CD14-positive monocyte (primary cell): ENCODE results near the gene IL1A. TPM values are rescaled to one million over a fixed set of nuclear protein-coding genes. Genes with fewer than 3 reads are reported as not detected.

ENCODE experiments used
- DNase-seq, 3 donors: peaks; one replicate each; pipeline ENCODE4 v3.0.0-alpha.2; 2011 to 2022
- H2AFZ ChIP-seq: 2 replicates; pipeline ENCODE4 v1.6.0; 2012; ENCODE audit warnings: mild to moderate bottlenecking, low read depth, low read length, inconsistent platforms; ENCODE audit not compliant: insufficient read depth, poor library complexity, severe bottlenecking
- H3K27ac ChIP-seq, 2 donors: 1 replicate in 1 of 2; 2 replicates in 1 of 2; pipeline ENCODE4 v1.5.1; 2012 to 2013; ENCODE audit warnings: low read length in 2 of 2, control low read depth in 1 of 2, inconsistent platforms in 1 of 2, low read depth in 1 of 2, mild to moderate bottlenecking in 1 of 2
- H3K27me3 ChIP-seq, 2 donors: one replicate each; pipeline versions ENCODE4 v1.6.0 to v1.6.1; 2011 to 2013; ENCODE audit warnings: low read length in 2 of 2; ENCODE audit not compliant: control insufficient read depth in 2 of 2, insufficient read depth in 2 of 2
- H3K36me3 ChIP-seq, 2 donors: replicated peaks in 1 of 2; 1 replicate in 1 of 2; 2 replicates in 1 of 2; pipeline versions ENCODE4 v1.5.1 to v1.6.1; 2012 to 2013; ENCODE audit warnings: low read length in 2 of 2, control low read depth in 1 of 2, inconsistent platforms in 1 of 2, mild to moderate bottlenecking in 1 of 2; ENCODE audit not compliant: insufficient read depth in 2 of 2, control insufficient read depth in 1 of 2
- H3K4me1 ChIP-seq, 2 donors: 1 replicate in 1 of 2; 2 replicates in 1 of 2; pipeline versions ENCODE4 v1.5.1 to v1.6.1; 2012 to 2013; ENCODE audit warnings: low read length in 2 of 2, control low read depth in 1 of 2, inconsistent platforms in 1 of 2, mild to moderate bottlenecking in 1 of 2, moderate library complexity in 1 of 2; ENCODE audit not compliant: insufficient read depth in 2 of 2, control insufficient read depth in 1 of 2
- H3K4me2 ChIP-seq: replicated peaks from 2 replicates; pipeline ENCODE3; 2012; ENCODE audit warnings: low read length, moderate library complexity, mild to moderate bottlenecking; ENCODE audit not compliant: poor library complexity, severe bottlenecking; ENCODE audit errors: extremely low read depth
- H3K4me3 ChIP-seq, 3 experiments: fragments of 200-600 bp in 1 of 3; sonication (generic) in 1 of 3; replicated peaks in 1 of 3; 1 replicate in 2 of 3; 2 replicates in 1 of 3; pipeline ENCODE4 v1.5.1; 2011 to 2013; ENCODE audit warnings: low read length in 3 of 3, mild to moderate bottlenecking in 3 of 3, control low read depth in 2 of 3, low read depth in 2 of 3, inconsistent platforms in 1 of 3, moderate library complexity in 1 of 3
- H3K79me2 ChIP-seq: 2 replicates; pipeline ENCODE4 v1.6.0; 2012; ENCODE audit warnings: mild to moderate bottlenecking, control low read depth, inconsistent platforms, low read length, moderate library complexity; ENCODE audit not compliant: insufficient read depth
- H3K9ac ChIP-seq: 2 replicates; pipeline ENCODE4 v1.6.0; 2017; ENCODE audit warnings: low read length, mild to moderate bottlenecking; ENCODE audit not compliant: insufficient read depth, poor library complexity, severe bottlenecking
- H3K9me3 ChIP-seq, 2 donors: replicated peaks in 1 of 2; 1 replicate in 1 of 2; 2 replicates in 1 of 2; pipeline versions ENCODE4 v1.5.1 to v1.6.1; 2012 to 2013; ENCODE audit warnings: low read length in 2 of 2, control low read depth in 1 of 2; ENCODE audit not compliant: control insufficient read depth in 1 of 2, insufficient read depth in 1 of 2
- H4K20me1 ChIP-seq: 2 replicates; pipeline ENCODE4 v1.6.0; 2012; ENCODE audit warnings: mild to moderate bottlenecking, low read length, control low read depth, moderate library complexity; ENCODE audit not compliant: insufficient read depth
- H3K27ac Mint-ChIP-seq, 7 donors: one replicate each; pipeline ENCODE4 v1.8.0; 2020; ENCODE audit warnings: mild to moderate bottlenecking in 7 of 7, mixed read lengths in 7 of 7, moderate library complexity in 6 of 7, inconsistent platforms in 2 of 7
- H3K27me3 Mint-ChIP-seq, 3 donors: one replicate each; pipeline ENCODE4 v1.8.0; 2021 to 2022; ENCODE audit warnings: low read depth in 3 of 3, mild to moderate bottlenecking in 3 of 3, mixed read lengths in 3 of 3, moderate library complexity in 3 of 3, inconsistent platforms in 1 of 3
- H3K36me3 Mint-ChIP-seq, 2 donors: one replicate each; pipeline ENCODE4 v1.8.0; 2020; ENCODE audit warnings: mixed read lengths in 2 of 2, inconsistent platforms in 1 of 2, mild to moderate bottlenecking in 1 of 2
- H3K4me1 Mint-ChIP-seq: one replicate; pipeline ENCODE4 v1.8.0; 2020; ENCODE audit warnings: mild to moderate bottlenecking, mixed read lengths
- H3K4me3 Mint-ChIP-seq, 2 donors: one replicate each; pipeline ENCODE4 v1.8.0; 2020; ENCODE audit warnings: mild to moderate bottlenecking in 2 of 2, mixed read lengths in 2 of 2, moderate library complexity in 1 of 2
- H3K9me3 Mint-ChIP-seq, 7 donors: one replicate each; pipeline ENCODE4 v1.8.0; 2020 to 2022; ENCODE audit warnings: mixed read lengths in 7 of 7, mild to moderate bottlenecking in 6 of 7, moderate library complexity in 6 of 7, inconsistent platforms in 2 of 7
- CTCF ChIP-seq: fragments of 200-600 bp; IDR thresholded peaks from one replicate; pipeline ENCODE4 v1.8.0; 2022; ENCODE audit warnings: antibody characterized with exemption, mild to moderate bottlenecking
- WGBS: methylation state at CpG from one replicate; pipeline ENCODE4 v1.1.5; 2013; ENCODE audit warnings: missing lambda C conversion rate; ENCODE audit not compliant: insufficient coverage; 5-methylcytosine and 5-hydroxymethylcytosine counted together
- intact Hi-C, 2 donors: fragments of 100-400 bp; cut with micrococcal nuclease; formaldehyde crosslinking; loops; one replicate each; pipeline versions ENCODE4 v1.15.0 to v1.15.1; 2023
- polyA plus RNA-seq, 3 donors: library from polyadenylated mRNA; depleted of rRNA in 1 of 3; unstranded in 2 of 3; stranded (reverse) in 1 of 3; fragments of 300-500 nt in 2 of 3; fragments of >200 nt in 1 of 3; fragmentation: Illumina TruSeq in 2 of 3; gene quantifications; 1 replicate in 2 of 3; 2 replicates in 1 of 3; pipeline ENCODE4 v1.2.3, GENCODE V29; 2012 to 2021

Gene IL1A
- polyA plus RNA-seq, 3 donors: 0.26 to 0.83 TPM; not detected in 1

- Histone ChIP-seq H3K9me3 (no peaks in the 10 kb centered on the region), H3K9ac (no peak overlapping the region), H2AFZ (no peak overlapping the region), H4K20me1 (peaks cover 74% of the 10 kb centered on the region), H3K36me3 (peaks cover 36 to 59% of the 10 kb centered on the region in 2 donors), H3K4me1 (peaks cover 55% of the 10 kb centered on the region in 2 donors), H3K27me3 (no peaks in the 10 kb centered on the region), H3K4me2 (peak overlapping the region; percentile 54), H3K27ac (peak overlapping the region; percentile 2 to 39), H3K79me2 (peaks cover 21% of the 10 kb centered on the region), H3K4me3 (peak overlapping the region in 1 of 3 experiments; percentile 91)
- DNase-seq: peak; percentile 56 to 77 (median 57)
- Mint-ChIP-seq H3K4me1 (peaks cover 56% of the 10 kb centered on the region), H3K4me3 (peak overlapping the region; percentile 63 to 72), H3K36me3 (peaks cover 62 to 68% of the 10 kb centered on the region in 2 donors), H3K27ac (peak overlapping the region; percentile 1 to 94 (median 79)), H3K9me3 (peaks cover 0 to 8% (median 0%) of the 10 kb centered on the region in 7 donors), H3K27me3 (peaks cover 0 to 9% (median 4%) of the 10 kb centered on the region in 3 donors)
- 0% methylated on average over 2 of the region's 2 CpGs for WGBS
- TF ChIP-seq CTCF: no peak
- intact Hi-C loops: loop anchor here in 1 of 2 donors (5.0 kb wide), 3 partner anchors 34 to 84 kb away; no protein-coding TSS in a partner anchor
These were observed 47.2 kb upstream of the IL1A start for GRCh38 chr2:112831513-112831845.

- no peaks in the 10 kb centered on the region for H3K27me3 ChIP-seq
- peaks cover 61 to 65% of the 10 kb centered on the region in 2 donors for H3K36me3 Mint-ChIP-seq
- peaks cover 68% of the 10 kb centered on the region for H4K20me1 ChIP-seq
- no peak for TF ChIP-seq CTCF
- peak overlapping the region in 4 of 7 donors; percentile 6 to 88 (median 73) for H3K27ac Mint-ChIP-seq
- H3K4me1 ChIP-seq: peaks cover 49 to 50% of the 10 kb centered on the region in 2 donors
- H3K36me3 ChIP-seq: peaks cover 36 to 59% of the 10 kb centered on the region in 2 donors
- peak overlapping the region in 1 of 2 donors; percentile 39 for H3K27ac ChIP-seq
- no CpG with 5 or more reads among the region's 5 CpGs for WGBS
- no peaks in the 10 kb centered on the region for H3K9me3 ChIP-seq
- peaks cover 0 to 8% (median 5%) of the 10 kb centered on the region in 3 donors for H3K27me3 Mint-ChIP-seq
- peak overlapping the region in 1 of 3 experiments; percentile 91 for H3K4me3 ChIP-seq
- H3K4me1 Mint-ChIP-seq: peaks cover 50% of the 10 kb centered on the region
- no peak overlapping the region for H3K9ac ChIP-seq
- peaks cover 16% of the 10 kb centered on the region for H3K79me2 ChIP-seq
- DNase-seq: no peak
- peaks cover 0 to 8% (median 0%) of the 10 kb centered on the region in 7 donors for H3K9me3 Mint-ChIP-seq
- H3K4me3 Mint-ChIP-seq: peak overlapping the region; percentile 3 to 72
- peak overlapping the region; percentile 54 for H3K4me2 ChIP-seq
- intact Hi-C loops: loop anchor here in 1 of 2 donors (5.0 kb wide), 3 partner anchors 34 to 84 kb away; no protein-coding TSS in a partner anchor
- H2AFZ ChIP-seq: no peak overlapping the region
These were observed 46.6 kb upstream of the IL1A start for GRCh38 chr2:112830682-112831512.
